NCI-H446 treated with DMSO at 0.1 percent for 48 hours (cell line): Measurements from ENCODE around the gene MCM8.

Source experiments
- DNase-seq: peaks from one replicate; lab custom pipeline; 2025; lab: John Stamatoyannopoulos, UW

The MCM8 gene

DNA sequence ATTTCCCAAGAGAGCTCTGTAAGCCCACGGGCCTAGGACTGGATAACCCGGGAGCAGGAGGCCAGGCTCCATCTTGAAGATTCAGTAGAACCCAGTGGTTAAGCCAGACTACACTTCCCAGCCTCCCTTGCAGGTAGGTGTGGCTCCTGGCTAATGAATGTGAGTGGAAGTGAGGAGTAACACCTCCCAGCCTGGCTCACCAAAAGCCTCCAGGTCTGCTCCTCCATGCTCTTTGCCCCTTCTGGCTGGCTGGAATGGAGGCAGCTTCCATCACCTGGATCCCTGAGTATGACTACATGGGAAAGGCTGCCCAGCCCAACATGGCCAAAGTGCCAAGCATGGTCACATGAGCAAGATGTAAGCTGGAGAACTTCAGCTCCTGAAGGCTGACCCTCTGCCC, 93.7 kb downstream of the MCM8 start:
- no peak for DNase-seq

- no peak for DNase-seq
Measured at GRCh38 chr20:6045566-6045965, 95.1 kb downstream of the MCM8 start.

- no peak for DNase-seq
Measured at GRCh38 chr20:6046432-6046831, 96.0 kb downstream of the MCM8 start.

DNA sequence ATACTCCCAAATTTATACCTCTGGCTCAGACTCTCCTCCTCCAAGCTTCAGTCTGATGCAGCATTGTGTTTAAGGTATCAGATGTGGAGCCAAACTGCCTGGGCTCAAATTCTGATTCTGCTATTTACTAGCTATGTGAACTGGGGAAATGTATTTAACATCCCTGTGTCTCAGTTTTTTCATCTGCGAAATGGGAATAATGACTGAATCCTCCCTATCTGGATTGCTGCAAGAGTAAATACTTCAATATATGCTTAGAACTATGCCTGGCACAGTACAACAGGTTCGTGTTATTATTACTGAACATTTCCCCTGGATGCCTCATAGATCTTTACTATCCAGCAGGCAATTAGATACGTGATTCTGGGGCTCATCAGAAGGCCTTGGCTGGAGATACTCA, 97.9 kb downstream of the MCM8 start:
- DNase-seq = no peak
